A549 (cell line): ENCODE data around the gene CLDN11. TPM values are rescaled to one million over a fixed set of nuclear protein-coding genes. Genes with fewer than 3 reads are reported as not detected.

Experiments
- ATAC-seq, 2 experiments: fragments of 200-7000 bp in 1 of 2; fragments of >200 bp in 1 of 2; cut with Nextera tagmentation in 1 of 2; cut with Tn5 transposase in 1 of 2; 3 replicates each; pipeline versions ENCODE4 v1.8.0 to v1.9.1; 2018 to 2020; ENCODE audit warnings: mild to moderate bottlenecking in 1 of 2, moderate library complexity in 1 of 2
- CTCF ChIA-PET: fragments of 300-600 bp; sonication (Branson Sonifier 250); formaldehyde crosslinking; extraction: SDS; loops from one replicate; lab custom pipeline; 2021; ENCODE audit warnings: antibody characterized with exemption, inconsistent platforms; lab: Yijun Ruan, JAX
- POLR2A ChIA-PET: fragments of 350-600 bp; formaldehyde crosslinking; extraction: SDS; loops from one replicate; lab custom pipeline; 2021; ENCODE audit warnings: antibody characterized with exemption, inconsistent platforms; lab: Yijun Ruan, JAX
- DNase-seq, 2 experiments: peaks; one replicate each; pipeline versions ENCODE4 v3.0.0 to v3.0.0-alpha.2; 2011 to 2016; ENCODE audit warnings: low read depth in 1 of 2, low spot score in 1 of 2
- FAIRE-seq: peaks from 2 replicates; lab custom pipeline; 2011; peaks lifted over from hg19 to GRCh38; lab: Jason Lieb, UNC
- H3K27ac ChIP-seq, 2 experiments: fragments of >200 bp; sonication (Bioruptor Twin); formaldehyde crosslinking; 3 replicates each; pipeline ENCODE4 v1.5.1; 2016 to 2017
- H3K4me1 ChIP-seq: fragments of >200 bp; sonication (Bioruptor Twin); formaldehyde crosslinking; 3 replicates; pipeline ENCODE4 v1.6.1; 2016
- H3K4me2 ChIP-seq: fragments of >200 bp; sonication (Bioruptor Twin); formaldehyde crosslinking; 3 replicates; pipeline ENCODE4 v1.6.1; 2016
- H3K4me3 ChIP-seq: fragments of >200 bp; sonication (Bioruptor Twin); formaldehyde crosslinking; 3 replicates; pipeline ENCODE4 v1.5.1; 2016
- H3K9me3 ChIP-seq: fragments of >200 bp; sonication (Bioruptor Twin); formaldehyde crosslinking; 3 replicates; pipeline ENCODE4 v1.6.1; 2016
- BHLHE40 ChIP-seq: IDR thresholded peaks from 2 replicates; pipeline ENCODE4 v1.6.1; 2012; ENCODE audit warnings: low read depth, low read length, inconsistent platforms
- CBX2 ChIP-seq: fragments of 200-600 bp; sonication (generic); IDR thresholded peaks from 2 replicates; pipeline ENCODE4 v1.6.1; 2016; ENCODE audit warnings: low read depth, mild to moderate bottlenecking, borderline replicate concordance
- CHD4 ChIP-seq: fragments of 200-600 bp; sonication (generic); IDR thresholded peaks from 2 replicates; pipeline ENCODE4 v1.6.1; 2016; ENCODE audit warnings: antibody characterized with exemption, mild to moderate bottlenecking, borderline replicate concordance
- EP300 ChIP-seq, 2 experiments: fragments of >200 bp; sonication (Bioruptor Twin); formaldehyde crosslinking; IDR thresholded peaks; 2 replicates in 1 of 2; 3 replicates in 1 of 2; pipeline ENCODE4 v1.6.1; 2016 to 2017
- HDAC2 ChIP-seq: fragments of 200-600 bp; sonication (generic); IDR thresholded peaks from 2 replicates; pipeline ENCODE4 v1.6.1; 2016
- HEYL ChIP-seq: fragments of 250-450 bp; sonication (Bioruptor Pico); IDR thresholded peaks from 2 replicates; pipeline ENCODE4 v1.8.0; 2021; ENCODE audit warnings: mild to moderate bottlenecking, moderate library complexity
- HMGXB4 ChIP-seq: fragments of 250-450 bp; sonication (Bioruptor Pico); IDR thresholded peaks from 2 replicates; pipeline ENCODE4 v1.5.0; 2021; ENCODE audit warnings: mild to moderate bottlenecking, moderate library complexity, borderline replicate concordance
- HOXB5 ChIP-seq: fragments of 250-450 bp; sonication (Bioruptor Pico); IDR thresholded peaks from 2 replicates; pipeline ENCODE4 v1.5.0; 2020; ENCODE audit warnings: mild to moderate bottlenecking, moderate library complexity
- MAFK ChIP-seq: fragments of 450-650 bp; IDR thresholded peaks from 2 replicates; pipeline ENCODE4 v1.6.1; 2014; ENCODE audit not compliant: partially characterized antibody
- MYC ChIP-seq: IDR thresholded peaks from 2 replicates; pipeline ENCODE4 v1.6.1; 2012; ENCODE audit warnings: mild to moderate bottlenecking, inconsistent platforms, low read length, improper control_type of control experiment, borderline replicate concordance
- NR3C1 ChIP-seq: fragments of >200 bp; sonication (Bioruptor Twin); formaldehyde crosslinking; IDR thresholded peaks from 3 replicates; pipeline ENCODE4 v1.6.1; 2017
- PBX3 ChIP-seq: IDR thresholded peaks from 2 replicates; pipeline ENCODE4 v1.6.1; 2012
- POLR2AphosphoS2 ChIP-seq: conservative IDR thresholded peaks from 2 replicates; pipeline ENCODE4 v1.6.1; 2012; ENCODE audit warnings: low read length, improper control_type of control experiment, inconsistent platforms
- RAD21 ChIP-seq, 2 experiments: fragments of >200 bp in 1 of 2; sonication (Bioruptor Twin) in 1 of 2; formaldehyde crosslinking in 1 of 2; IDR thresholded peaks in 1 of 2; conservative IDR thresholded peaks in 1 of 2; 2 replicates in 1 of 2; 3 replicates in 1 of 2; pipeline ENCODE4 v1.6.1; 2012 to 2018; ENCODE audit warnings: inconsistent platforms in 1 of 2
- RARB ChIP-seq: fragments of 250-450 bp; sonication (Bioruptor Pico); IDR thresholded peaks from 2 replicates; pipeline ENCODE4 v1.8.0; 2021; ENCODE audit warnings: mild to moderate bottlenecking, moderate library complexity
- RCOR1 ChIP-seq: fragments of 150-350 bp; IDR thresholded peaks from 2 replicates; pipeline ENCODE4 v1.6.1; 2014; ENCODE audit warnings: antibody characterized with exemption, low read length, low read depth
- RFX5 ChIP-seq: fragments of 450-650 bp; IDR thresholded peaks from 2 replicates; pipeline ENCODE4 v1.7.1; 2014; ENCODE audit warnings: antibody characterized with exemption, mild to moderate bottlenecking, moderate library complexity
- RNF2 ChIP-seq: fragments of 200-600 bp; sonication (generic); IDR thresholded peaks from 2 replicates; pipeline ENCODE4 v1.6.1; 2016; ENCODE audit warnings: low read depth, mild to moderate bottlenecking, antibody characterized with exemption, moderate library complexity, borderline replicate concordance
- ZFP36 ChIP-seq: fragments of 450-650 bp; IDR thresholded peaks from 2 replicates; pipeline ENCODE4 v1.6.1; 2014; ENCODE audit warnings: borderline replicate concordance; ENCODE audit not compliant: partially characterized antibody
- WGBS: methylation state at CpG from one replicate; pipeline ENCODE4 v1.1.6; 2017; ENCODE audit errors: missing lambda C conversion rate; 5-methylcytosine and 5-hydroxymethylcytosine counted together
- polyA plus RNA-seq, 4 experiments: library from polyadenylated mRNA; depleted of rRNA in 3 of 4; stranded (reverse); fragments of >200 nt; fragmentation: RNase III in 1 of 4; extraction: RNeasy Plus Mini Kit Qiagen cat#74134 plus additional on column Dnase treatment in 1 of 4; gene quantifications; 2 replicates in 3 of 4; 3 replicates in 1 of 4; pipeline ENCODE4 v1.2.3, GENCODE V29; 2011 to 2017
- TF ChIP-seq, protein P1 (sequence below): fragments of 450-650 bp; IDR thresholded peaks from 2 replicates; pipeline ENCODE4 v1.6.1; 2014; ENCODE audit warnings: antibody characterized with exemption
- TF ChIP-seq, protein P2 (sequence below): IDR thresholded peaks from 2 replicates; pipeline ENCODE4 v1.6.1; 2012
- TF ChIP-seq, protein P3 (sequence below): fragments of >200 bp; sonication (Bioruptor Twin); formaldehyde crosslinking; IDR thresholded peaks from 2 replicates; pipeline ENCODE4 v1.6.1; 2016
- TF ChIP-seq, protein P4 (sequence below): fragments of >200 bp; sonication (Bioruptor Twin); formaldehyde crosslinking; IDR thresholded peaks from 3 replicates; pipeline ENCODE4 v1.6.1; 2016
- TF ChIP-seq, protein P5 (sequence below): fragments of 250-450 bp; sonication (Bioruptor Pico); IDR thresholded peaks from 2 replicates; pipeline ENCODE4 v1.5.0; 2020; ENCODE audit warnings: low read depth, mild to moderate bottlenecking, moderate library complexity

CLDN11 gene
- polyA plus RNA-seq, 2 of the 4 experiments (the other 2 are of a cell fraction), result 0.44 to 0.56 TPM

GRCh38 chr3:170442947-170443346, 24.3 kb downstream of the CLDN11 start:
- H3K9me3 ChIP-seq, result no peaks in the 10 kb centered on the region
- ATAC-seq (peak in 1 of 2 experiments; percentile 30; a peak in 1 of 6 replicates), FAIRE-seq (no peak), DNase-seq (no peak)
- peaks cover 5% of the 10 kb centered on the region; the same call in 1 of the 3 replicates for H3K4me1 ChIP-seq
- ChIA-PET POLR2A (no interaction called here), CTCF (interaction anchor here (1.8 to 2.2 kb wide), 2 partner anchors 10 to 29 kb away, joined by 4 read pairs; no protein-coding TSS in a partner anchor)
- TF ChIP-seq, protein P1, sequence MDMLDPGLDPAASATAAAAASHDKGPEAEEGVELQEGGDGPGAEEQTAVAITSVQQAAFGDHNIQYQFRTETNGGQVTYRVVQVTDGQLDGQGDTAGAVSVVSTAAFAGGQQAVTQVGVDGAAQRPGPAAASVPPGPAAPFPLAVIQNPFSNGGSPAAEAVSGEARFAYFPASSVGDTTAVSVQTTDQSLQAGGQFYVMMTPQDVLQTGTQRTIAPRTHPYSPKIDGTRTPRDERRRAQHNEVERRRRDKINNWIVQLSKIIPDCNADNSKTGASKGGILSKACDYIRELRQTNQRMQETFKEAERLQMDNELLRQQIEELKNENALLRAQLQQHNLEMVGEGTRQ, result 0 out of 2 replicates have a peak, but pooled peaks have one; percentile 7
- no peak for TF ChIP-seq RFX5
- no peak overlapping the region for H3K4me2 ChIP-seq
- no peak overlapping the region for H3K27ac ChIP-seq
- no peak overlapping the region for H3K4me3 ChIP-seq

DNA sequence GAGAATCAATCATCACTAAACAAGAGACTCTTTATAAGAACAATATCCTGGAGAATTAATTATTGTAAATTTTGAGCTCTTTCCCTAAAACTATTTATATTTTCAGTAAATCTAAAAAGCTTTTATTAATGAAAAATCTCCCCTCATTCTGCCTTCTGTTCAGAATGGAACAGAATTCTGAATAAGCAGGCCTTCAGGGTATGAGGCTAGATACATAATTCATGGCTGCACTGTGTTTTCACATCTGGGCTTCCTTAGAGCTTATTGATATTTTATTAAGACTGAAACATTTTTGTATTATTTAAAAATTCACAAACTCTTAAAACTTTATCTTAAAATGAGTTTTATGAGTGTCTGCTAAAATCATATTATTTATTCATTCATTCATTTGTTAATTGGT, 24.8 kb downstream of the CLDN11 start:
- H3K4me2 ChIP-seq, result no peak overlapping the region
- no peak for FAIRE-seq

DNA sequence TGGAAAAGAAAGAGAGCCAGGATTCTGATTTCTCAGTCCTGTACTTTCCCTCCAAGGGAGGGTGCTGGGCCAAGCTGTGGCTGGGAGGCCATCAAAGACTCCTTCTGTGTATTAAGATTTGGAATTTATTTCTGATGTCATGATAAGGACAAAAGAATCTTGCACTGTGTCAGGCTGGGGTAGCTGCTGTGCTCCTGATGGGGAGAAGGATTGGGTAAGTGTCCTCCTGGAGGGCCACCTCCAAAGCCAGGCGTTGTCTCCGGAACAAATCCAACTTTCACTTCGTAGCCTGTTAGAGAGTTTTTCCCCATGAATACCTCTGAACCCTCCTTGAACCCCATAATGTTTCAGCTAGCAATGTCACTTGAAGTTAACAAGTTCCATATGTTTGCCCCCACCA, 29.9 kb downstream of the CLDN11 start:
- ChIA-PET CTCF (interaction anchor here (0.9 to 1.2 kb wide), 3 partner anchors 17 to 38 kb away, joined by 3 to 4 read pairs (median 4); no protein-coding TSS in a partner anchor), POLR2A (no interaction called here)
- Histone ChIP-seq H3K4me2 (no peak overlapping the region), H3K9me3 (no peaks in the 10 kb centered on the region), H3K4me1 (no peaks in the 10 kb centered on the region), H3K27ac (no peak overlapping the region), H3K4me3 (no peak overlapping the region)
- WGBS, result 92% methylated on average over 3 of the region's 3 CpGs
- FAIRE-seq, result no peak
- no peak for DNase-seq
- no peak for ATAC-seq
- TF ChIP-seq MYC (no peak), EP300 (IDR thresholded peaks at IDR 0.05) (no peak), ZFP36 (no peak), PBX3 (no peak), HMGXB4 (no peak), NR3C1 (no peak)
- TF ChIP-seq, protein P2, sequence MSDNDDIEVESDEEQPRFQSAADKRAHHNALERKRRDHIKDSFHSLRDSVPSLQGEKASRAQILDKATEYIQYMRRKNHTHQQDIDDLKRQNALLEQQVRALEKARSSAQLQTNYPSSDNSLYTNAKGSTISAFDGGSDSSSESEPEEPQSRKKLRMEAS, result no peak
- TF ChIP-seq, protein P3, sequence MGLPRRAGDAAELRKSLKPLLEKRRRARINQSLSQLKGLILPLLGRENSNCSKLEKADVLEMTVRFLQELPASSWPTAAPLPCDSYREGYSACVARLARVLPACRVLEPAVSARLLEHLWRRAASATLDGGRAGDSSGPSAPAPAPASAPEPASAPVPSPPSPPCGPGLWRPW, result no peak

More for the DNA sequence above, 24.8 kb downstream of the CLDN11 start:
- CTCF ChIA-PET, result interaction anchor here (1.3 to 2.2 kb wide), 4 partner anchors 9 to 29 kb away, joined by 3 to 6 read pairs (median 4); no protein-coding TSS in a partner anchor
- H3K4me1 ChIP-seq, result no peaks in the 10 kb centered on the region
- TF ChIP-seq HOXB5 (CRISPR knock-in tag), result no peak
- TF ChIP-seq HEYL (CRISPR knock-in tag), result no peak
- no peak for TF ChIP-seq BHLHE40
- TF ChIP-seq, protein P4, sequence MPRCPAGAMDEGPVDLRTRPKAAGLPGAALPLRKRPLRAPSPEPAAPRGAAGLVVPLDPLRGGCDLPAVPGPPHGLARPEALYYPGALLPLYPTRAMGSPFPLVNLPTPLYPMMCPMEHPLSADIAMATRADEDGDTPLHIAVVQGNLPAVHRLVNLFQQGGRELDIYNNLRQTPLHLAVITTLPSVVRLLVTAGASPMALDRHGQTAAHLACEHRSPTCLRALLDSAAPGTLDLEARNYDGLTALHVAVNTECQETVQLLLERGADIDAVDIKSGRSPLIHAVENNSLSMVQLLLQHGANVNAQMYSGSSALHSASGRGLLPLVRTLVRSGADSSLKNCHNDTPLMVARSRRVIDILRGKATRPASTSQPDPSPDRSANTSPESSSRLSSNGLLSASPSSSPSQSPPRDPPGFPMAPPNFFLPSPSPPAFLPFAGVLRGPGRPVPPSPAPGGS, result no peak
- no peak for TF ChIP-seq RNF2
- TF ChIP-seq RARB, result no peak
- TF ChIP-seq CHD4, result no peak
- no peak for TF ChIP-seq CBX2
- no peak for TF ChIP-seq POLR2AphosphoS2
- TF ChIP-seq, protein P3, result no peak
- TF ChIP-seq MAFK, result no peak
- no peak for TF ChIP-seq RAD21 (conservative IDR thresholded peaks at IDR 0.05 in 1 of 2, IDR thresholded peaks at IDR 0.05 in 1 of 2)
- TF ChIP-seq HDAC2, result no peak
- TF ChIP-seq, protein P5, sequence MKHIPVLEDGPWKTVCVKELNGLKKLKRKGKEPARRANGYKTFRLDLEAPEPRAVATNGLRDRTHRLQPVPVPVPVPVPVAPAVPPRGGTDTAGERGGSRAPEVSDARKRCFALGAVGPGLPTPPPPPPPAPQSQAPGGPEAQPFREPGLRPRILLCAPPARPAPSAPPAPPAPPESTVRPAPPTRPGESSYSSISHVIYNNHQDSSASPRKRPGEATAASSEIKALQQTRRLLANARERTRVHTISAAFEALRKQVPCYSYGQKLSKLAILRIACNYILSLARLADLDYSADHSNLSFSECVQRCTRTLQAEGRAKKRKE, result no peak
- TF ChIP-seq RCOR1, result no peak
- no peak for TF ChIP-seq HMGXB4
- TF ChIP-seq, protein P1, result no peak
- no peaks in the 10 kb centered on the region for H3K9me3 ChIP-seq
- ATAC-seq (no peak), DNase-seq (no peak)
- no peak overlapping the region for H3K27ac ChIP-seq
- no peak overlapping the region for H3K4me3 ChIP-seq
- POLR2A ChIA-PET, result no interaction called here
